Stimulated activated CD8-positive, alpha-beta memory T cell treated with anti-CD3 and anti-CD28 coated beads, Interleukin-15, amount 100 ng/mL, for 24 hours (primary cell): ENCODE data around the gene TNFAIP8L1.
"Not testable (repeated sequence)": the region's sequence is repeated elsewhere in the genome, so short reads cannot be mapped to it uniquely, and the experiment has no call there.

Experiments
- DNase-seq: peaks from one replicate; pipeline ENCODE4 v3.0.0-alpha.2; 2020; ENCODE audit warnings: low read depth

Gene TNFAIP8L1

DNA sequence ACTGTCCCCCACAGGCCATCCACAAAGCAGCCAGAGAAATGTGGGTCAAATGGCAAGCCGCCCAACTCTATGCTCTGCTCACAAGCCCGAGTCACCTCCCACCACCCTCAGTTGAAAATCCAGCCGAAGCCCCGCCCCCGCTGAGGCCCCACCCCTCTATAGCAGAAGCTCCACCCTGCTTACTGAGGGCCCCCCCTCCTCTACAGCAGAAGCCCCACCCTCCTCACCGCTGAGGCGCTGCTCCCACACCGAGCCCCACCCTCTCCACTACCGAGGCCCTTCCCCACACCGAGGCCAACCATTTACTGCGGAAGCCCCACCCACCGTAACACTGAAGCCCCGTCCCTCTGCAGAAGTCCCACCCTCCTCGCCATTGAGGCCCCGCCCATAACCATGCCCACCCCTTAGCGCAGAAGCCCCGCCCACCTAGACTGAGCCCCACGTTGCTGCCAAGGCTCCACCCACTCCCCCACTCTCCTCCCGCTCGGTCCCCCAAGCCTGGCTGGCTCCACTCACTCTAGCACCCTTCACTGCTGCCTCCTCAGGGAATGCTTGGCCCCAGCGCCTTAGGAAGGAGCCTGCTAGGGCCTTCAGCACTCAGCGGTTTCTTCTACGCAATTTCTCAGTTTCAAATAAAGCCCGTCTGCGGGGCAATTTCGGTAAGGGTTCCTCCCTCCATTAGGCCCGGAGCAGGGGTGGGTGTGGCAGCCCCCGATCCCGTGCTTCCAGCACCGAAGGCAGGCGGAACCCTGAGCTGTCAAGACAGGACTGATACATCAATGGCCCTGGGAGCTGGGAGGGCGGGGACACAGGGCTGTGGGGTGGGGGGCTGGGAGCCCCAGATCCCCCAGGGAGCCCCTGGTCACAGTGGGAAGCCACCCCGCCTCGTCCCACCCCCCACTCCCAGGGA lies 39.8 kb downstream of the TNFAIP8L1 start:
- no peak for DNase-seq

DNA sequence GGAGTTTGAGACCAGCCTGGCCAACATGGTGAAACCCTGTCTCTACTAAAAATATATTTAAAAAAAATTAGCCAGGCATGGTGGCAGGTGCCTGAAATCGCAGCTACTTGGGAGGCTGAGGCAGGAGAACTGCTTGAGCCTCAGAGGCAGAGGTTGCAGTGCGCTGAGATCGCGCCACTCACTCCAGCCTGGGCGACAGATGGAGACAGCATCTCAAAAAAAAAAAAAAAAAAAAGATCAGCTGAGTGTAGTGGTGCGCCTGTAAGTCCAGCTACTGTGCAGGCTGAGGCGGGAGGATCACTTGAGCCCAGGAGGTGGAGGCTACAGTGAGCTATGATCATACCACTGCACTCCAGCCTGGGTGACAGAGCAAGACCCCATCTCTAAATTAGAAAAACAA lies 40.7 kb downstream of the TNFAIP8L1 start:
- DNase-seq = not testable (repeated sequence)

DNA sequence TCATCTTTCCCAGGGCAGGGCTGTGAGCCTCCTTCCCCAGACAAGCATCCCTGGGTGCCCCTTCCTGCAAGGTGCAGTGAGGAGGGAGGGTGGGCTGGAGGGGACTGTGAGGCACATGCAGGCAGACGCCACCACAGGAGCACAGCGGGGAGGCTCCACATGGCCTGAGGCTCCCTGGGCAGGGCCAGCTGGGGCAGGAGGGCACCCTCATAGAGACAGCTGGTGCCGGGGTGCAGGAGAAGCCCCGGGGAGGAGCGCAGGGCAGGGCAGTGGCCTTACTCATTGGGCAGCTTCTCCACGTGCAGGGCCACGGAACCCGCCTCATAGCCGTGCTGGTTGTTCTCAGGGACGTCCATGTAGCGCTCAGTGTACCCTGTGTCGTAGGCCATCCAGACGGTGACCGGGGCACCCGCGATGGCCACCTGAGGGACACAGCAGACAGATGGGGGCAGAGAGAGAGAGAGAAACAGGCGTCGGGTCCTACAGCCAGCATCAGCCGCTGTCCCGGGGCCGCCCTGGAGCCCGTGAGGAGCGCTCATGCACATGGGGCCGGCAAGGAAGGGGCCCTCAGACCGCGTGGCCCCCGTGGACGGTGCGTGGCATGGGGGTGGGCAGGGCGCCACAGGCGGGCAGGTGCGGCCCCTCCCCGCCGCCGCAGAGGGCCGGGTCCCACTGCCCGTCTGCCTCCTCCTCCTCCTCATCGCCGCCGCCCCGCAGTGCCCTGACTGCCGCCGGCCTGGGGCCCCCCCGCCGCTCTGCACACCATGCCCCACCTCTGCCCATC lies 43.3 kb downstream of the TNFAIP8L1 start:
- no peak for DNase-seq

DNA sequence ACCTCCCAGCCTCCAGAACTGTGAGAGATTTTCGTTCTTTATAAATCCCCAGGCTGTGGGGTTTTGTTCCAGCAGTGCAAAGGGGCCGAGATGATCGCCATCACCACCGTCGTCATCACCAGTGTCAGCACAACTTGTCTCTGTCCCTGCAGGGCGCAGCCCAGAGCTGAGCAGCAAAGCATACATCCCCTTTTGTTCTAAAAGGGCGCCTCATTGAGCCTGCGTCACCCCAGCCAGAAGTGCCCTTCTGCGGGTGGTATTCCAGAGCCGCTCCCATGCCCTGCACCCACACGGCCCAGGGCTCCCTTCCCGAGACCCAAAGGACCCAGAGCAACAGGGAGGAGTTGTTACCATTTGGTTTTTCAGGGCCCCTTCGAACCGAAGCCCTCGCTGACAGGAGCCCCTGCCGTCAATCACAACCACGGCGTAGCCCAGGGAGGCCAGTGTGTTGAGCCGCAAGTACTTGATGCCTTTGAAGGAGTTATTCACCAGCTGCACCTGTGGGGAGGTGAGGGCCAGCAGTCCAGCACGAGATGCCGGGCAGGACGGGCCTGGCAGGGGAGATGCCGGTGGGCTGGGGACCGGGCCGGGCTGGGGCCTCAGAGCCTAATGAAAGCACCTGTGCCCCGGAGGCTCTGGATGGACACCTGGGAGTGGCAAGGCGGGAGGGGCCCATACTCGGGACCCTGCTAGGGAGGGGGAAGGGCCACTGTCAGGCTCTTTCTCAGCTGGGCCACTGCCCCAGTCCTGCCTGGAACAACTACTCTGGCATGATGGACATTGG lies 45.2 kb downstream of the TNFAIP8L1 start:
- no peak for DNase-seq

DNA sequence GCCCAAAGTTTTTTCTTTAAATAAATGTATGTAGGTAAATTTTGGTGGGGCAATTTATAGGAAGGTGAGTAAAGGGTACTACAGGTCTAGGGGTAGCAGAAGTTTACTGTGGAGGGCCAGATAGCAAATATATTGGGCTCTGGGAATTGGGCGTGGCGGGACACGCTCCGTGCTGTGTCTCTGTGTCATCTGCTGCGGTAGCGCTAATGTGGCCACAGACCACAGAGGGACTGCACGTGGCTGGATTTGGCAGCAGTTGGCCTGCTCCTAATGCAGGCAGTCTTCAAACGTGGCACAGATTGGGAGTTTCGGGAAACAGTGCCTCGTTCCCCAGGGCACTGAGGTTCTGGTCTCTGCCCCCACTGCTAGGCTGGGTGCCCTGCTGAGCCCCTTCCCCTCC lies 47.4 kb downstream of the TNFAIP8L1 start:
- no peak for DNase-seq

DNA sequence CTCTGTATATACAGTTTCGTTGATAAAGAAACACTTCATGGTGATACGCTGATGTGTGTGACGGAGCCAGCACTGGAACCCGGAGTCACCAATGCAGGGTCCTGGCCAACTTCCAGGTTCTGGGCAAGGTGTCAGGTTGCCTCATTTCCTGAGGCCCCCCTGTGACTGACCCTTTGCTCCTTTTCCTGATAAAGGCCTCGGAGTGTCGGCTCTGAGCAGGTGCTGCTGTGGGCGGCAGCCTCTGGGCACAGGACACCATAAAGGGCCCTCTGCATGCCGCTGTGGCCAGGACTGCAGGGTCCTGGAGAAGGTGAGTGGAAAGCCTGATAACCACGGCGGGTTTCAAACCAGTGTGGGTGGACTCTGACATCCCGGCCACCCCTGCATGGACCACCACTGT lies 48.1 kb downstream of the TNFAIP8L1 start:
- DNase-seq = no peak

DNA sequence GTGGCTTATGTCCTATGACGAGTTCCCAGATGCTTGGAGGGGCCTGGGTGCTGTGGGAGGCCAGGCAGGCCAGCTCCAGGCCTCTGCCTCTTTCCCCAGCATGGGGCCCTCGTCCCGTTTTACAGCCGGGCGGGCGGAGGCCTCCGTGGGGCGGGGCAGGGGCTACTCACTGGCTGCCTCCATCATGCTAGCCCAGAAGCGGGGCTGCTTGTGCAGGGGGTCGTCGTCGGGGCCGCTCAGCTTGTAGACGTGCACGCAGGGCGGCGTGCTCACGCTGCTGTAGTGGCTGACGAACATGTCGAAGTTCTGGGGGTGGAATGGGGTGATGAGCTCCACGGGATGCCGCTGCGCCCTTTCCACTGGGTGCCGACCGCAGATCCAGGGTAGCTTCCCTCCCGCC lies 49.3 kb downstream of the TNFAIP8L1 start:
- no peak for DNase-seq

DNA sequence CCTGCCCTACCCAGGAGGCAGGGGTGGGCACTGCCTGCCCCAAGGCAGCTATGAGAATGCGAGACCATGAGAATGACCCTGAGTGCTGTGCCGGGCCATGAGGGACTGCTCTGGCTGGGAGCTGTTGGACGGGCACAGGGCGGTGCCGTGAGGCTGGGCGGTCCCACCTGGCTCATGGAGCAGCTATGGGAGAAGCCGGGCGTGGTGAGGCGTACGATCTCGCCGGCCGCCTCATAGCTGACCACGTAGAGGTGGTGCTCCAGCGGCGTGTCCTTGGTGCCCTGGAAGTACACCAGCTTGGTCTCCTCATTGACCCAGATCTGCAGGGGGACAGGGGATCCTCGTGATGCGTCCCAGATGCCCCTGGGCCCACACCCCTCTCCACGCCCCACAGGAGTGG lies 50.1 kb downstream of the TNFAIP8L1 start:
- no peak for DNase-seq

DNA sequence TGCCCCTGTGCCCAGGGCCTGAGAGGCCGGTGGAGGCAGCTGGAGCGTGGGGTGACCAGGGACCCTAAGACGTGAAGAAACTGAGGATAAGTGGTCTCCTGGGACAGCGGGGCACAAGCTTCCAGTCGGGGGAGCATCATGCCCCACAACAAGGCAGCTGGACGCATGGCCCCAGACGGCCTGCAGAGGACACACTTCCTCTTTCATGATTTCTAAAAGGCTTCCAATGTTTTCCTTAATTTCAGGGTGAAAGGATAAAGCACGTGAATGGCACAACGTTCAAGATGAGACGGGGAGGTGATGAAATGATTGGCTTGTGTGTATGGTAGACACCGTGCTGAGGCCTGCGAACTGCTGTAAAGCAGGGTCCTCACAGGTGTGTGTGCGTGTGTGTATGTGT lies 51.0 kb downstream of the TNFAIP8L1 start:
- no peak for DNase-seq

DNA sequence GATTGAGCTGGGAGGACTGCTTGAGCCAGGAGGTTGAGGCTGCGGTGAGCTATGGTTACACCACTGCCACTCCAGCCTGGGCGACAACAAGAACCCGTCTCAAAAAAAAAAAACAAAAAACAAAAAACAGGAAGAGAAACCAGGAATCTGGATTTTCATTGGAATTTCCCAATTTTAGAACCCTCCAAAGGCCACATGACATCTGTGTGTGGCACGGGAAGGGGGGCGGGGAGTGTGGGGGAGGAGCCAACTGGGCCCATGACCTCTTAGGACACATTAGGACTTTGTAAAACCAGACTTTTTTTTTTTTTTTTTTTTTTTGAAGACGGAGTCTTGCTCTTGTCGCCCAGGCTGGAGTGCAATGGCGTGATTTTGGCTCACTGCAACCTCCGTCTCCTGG lies 52.1 kb downstream of the TNFAIP8L1 start:
- no peak for DNase-seq

DNA sequence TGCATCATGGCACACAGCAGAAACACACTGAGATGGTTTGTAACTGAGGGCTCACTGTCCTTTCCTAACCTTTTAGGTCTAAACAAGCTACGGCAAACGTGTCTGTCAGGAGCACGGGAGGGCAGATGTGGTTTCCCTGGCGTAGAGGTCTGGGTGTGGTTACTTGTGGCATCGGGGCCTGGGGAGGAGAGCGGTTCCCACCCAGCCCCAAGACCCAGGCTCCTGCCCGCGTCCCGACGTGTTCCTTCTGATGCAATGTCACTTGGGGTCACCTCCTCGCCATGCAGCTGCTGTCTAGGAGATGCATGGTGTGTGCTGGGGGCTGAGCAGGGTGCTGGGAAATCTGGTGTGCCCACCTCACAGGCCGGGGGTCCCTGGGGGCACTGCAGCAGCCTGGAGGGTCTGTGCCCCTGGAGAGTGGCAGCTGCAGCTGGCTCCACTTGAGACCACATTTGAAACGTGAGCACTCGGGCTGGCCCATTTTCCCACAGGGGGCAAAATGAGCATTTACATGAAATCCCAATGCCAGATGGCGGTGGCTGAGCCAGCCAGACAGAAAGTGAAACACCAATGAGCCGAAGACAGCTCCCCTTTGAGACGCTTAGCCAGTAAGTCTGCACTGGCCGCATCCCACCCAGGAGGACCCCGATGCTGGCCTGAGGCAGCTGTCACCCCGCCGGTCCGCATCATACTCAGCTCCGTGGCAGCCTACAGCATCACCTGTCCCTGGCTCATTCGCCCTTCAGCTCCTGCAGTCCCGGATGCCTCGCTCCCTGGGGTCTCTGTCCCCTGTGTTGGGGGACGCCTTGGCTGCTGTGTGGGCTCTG lies 53.1 kb downstream of the TNFAIP8L1 start:
- no peak for DNase-seq

DNA sequence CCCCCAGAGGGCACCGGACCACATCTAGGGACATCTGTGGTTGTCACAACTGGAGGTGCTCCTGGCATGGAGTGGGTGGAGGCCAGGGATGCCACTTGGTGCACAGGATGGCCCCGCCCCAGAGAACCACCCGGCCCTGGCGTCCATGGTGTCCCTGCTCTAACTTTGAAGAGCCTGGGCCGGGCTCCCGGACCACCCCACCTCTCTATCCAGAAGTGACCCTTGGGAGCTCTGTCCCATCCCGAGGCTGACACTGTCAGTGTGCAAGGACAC lies 53.7 kb downstream of the TNFAIP8L1 start:
- DNase-seq = no peak

DNA sequence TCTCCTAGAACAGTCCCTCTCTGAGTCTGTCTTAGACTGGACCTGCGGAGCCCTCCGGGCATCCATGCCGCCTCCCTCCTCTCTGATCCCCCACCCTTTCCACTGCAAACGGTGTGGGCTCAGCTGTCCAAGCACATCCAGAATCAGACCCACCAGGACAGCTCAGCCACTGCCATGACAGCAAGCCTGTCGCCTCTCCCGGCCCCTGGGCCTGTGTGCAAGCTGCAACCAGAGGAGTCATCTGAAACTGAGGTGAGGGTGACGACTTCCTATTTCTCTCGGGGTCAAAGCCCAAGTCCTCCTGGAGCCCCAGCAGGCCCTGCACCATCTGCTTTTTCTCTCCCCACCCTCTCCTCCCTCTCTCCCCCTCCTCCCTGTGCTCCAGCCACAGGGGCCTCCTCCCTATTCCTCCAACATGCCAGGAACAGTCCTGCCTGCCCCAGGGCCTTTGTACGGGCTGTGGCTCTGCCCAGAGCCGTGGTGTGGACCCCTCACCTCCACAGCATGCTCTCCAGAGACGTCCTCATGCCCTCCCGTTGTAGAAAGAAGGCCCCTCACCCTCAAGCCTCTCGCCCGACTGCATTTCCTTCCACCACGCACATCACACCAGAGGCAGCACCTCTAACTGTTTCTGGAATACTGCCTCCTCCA lies 54.3 kb downstream of the TNFAIP8L1 start:
- DNase-seq = no peak

DNA sequence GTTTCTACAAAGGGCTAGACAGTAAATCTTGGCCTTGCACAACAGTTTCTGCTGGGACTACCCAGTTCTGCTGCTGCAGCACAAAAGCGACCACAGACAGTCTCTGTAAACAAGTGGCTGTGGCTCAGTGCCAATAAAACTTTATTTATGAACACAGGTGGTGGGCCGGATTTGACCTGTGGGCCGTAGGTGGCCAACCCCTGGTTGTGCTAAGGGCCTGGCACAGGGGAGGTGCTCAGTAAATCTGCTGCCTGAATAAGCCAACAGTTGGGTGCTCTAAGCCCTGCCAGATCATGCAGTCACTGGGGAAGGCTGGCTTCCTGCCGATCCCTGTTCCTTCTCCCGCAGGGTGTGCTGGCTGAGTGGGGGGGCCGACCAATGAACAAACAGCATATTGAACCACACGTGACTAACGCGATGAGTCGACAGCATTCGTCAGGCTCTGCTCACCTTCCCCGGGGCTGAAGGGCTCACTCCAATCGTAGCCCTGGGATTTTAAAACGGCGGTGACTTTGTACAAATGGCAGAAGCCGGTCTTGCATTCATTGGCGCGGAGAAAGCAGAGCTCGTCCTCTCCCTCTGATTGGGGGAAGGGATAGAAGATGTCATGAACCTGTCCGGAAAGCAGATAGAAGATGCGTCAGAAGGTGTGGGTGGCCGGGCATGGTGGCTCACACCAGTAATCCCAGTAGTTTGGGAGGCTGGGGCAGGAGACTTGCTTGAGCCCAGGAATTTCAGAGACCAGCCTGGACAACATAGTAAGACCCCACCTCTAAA lies 55.1 kb downstream of the TNFAIP8L1 start:
- DNase-seq = no peak

DNA sequence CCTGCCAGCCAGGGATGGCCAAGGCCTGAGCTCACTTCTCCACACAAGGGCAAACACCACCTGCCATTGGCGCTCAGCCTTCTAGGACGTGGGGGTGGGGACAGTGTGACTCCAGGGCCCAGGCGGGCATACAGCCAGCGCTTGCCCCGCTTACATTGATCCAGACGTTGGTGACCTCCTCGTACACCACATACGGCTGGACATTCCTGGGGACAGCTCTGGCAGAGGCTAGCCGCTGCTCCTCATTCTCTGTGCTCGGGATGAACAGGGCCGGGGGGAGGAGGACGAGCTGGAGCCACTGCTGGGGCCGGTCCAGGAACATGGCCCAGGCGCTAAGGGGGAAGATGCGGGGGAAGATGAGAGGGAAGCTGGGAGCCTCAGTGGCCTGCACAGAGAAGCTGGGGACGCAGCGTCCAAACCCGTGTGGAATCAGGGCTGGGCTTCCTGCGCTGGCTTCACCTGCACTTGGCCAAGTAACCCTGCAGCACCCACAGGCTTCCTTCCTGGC lies 56.0 kb downstream of the TNFAIP8L1 start:
- no peak for DNase-seq

DNA sequence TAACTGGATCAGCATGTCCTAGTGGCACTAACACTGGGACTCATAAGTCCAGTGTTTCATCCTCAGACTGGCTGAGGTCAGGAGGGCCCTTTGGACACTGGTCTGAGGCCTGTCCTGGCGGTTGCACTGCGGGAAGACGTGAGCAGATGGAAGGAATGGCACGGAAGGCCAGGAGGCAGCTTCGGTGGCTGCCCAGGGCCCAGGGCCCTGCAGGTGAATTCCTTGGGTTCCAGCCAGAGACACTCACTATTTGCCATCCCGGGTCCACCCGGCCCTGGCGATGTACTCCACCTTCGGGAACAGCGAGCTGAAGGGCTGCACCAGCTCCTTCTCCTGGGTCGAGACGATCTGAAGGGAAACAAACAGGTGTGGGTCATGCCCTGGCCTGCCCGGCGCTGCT lies 58.0 kb downstream of the TNFAIP8L1 start:
- no peak for DNase-seq

DNA sequence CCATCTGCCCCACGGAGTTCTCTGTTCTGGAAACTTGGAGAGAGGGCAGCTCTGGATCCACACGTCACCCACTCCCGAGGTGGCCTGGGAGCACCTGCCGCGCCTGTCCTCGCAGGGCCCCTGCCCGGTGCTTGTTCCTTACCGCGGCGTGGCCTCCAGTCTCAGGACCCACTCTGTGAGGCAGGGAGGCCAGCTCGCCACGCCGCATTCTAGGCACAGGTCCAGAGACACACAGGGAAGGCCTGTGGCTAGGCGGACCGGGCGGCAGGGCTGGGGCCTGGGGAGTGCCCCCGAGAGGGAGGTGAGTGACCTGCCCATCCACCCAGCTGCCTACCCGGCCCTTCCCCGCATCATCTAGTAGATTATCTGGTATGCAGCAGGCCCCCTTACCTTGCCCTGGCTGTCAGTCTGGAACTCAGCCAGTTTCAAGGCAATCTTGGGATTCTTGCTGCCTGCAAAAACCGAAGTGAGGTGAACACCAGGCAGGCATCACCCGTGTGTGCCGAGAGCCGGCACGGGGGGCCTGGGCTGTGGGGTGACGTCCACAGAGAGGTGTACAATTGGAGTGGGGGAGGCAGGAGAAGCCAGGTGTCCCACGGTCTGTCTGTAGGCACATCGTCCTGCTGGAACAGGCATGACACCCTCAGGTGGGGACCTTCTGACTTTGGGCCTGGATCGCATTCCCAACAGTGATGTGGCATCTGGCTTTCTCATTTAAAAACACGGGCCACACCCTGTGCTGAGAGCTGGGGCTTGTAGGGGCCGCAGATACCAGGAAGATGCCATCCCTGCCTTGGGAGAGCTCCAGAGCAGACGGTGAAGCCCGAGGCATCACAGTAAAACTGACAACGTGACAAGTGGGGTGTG lies 60.7 kb downstream of the TNFAIP8L1 start:
- no peak for DNase-seq

DNA sequence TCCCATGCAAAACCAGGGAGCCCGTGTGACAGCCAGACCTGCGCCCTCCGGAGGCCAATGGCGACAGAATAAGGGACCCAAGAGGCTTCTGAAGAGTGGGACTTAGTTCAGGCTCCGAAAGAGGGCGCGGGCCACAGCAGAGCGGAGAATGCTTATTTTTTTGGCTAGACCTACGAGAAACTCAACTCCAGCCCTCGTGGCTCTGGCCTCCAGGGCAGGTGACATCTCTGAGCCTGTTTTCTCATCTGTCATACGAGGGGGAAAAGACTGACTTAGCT lies 61.3 kb downstream of the TNFAIP8L1 start:
- no peak for DNase-seq

DNA sequence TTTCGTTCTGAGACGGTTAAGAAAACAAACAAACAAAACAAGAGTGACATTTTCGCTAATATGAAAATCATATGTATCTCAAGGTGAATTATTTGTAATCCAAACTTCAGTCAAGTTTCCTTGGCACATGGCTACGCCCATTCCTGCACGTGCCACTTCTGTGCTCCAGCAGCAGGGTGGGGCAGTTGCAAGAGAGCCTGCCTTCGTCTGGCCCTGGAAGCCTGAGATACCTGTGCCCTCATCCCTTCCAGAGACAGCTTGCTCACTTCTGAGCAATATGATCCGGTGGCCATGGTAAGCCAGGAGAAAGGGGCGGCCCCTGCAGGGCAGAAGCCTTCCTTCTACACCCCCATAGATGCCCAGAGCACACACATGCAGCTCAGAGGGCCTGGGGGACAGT lies 62.2 kb downstream of the TNFAIP8L1 start:
- DNase-seq = no peak

DNA sequence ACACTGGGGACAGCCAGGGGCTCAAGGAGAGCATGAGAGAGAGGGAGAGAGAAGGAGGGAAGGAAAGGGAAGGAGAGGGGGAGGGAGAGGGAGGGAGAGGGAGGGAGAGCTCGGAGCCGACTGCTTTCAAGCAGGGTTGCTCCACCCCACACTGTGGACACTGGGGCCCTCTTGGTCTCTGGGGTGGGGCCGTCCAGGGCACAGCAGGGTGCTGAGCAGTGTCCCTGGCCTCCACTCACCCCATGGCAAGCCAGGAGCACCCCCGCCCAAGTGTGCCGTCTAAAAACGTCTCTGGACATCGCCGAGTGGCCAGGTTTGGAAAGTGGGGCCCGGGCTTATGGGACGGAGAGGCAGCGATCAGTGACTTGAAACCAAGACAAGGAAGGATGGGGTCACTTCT lies 63.4 kb downstream of the TNFAIP8L1 start:
- DNase-seq = no peak
